Keratinocyte (primary cell): Measurements from ENCODE around the gene PNLIPRP3. TPM values are rescaled to one million over a fixed set of nuclear protein-coding genes. Genes with fewer than 3 reads are reported as not detected.

Experiments used
- DNase-seq: peaks from one replicate; pipeline ENCODE4 v3.0.0-alpha.2; 2011; ENCODE audit warnings: low read depth, missing footprints, low spot score
- FAIRE-seq: peaks from 2 replicates; lab custom pipeline; 2011; peaks lifted over from hg19 to GRCh38; lab: Jason Lieb, UNC
- H2AFZ ChIP-seq: 2 replicates; pipeline ENCODE4 v1.6.0; 2012; ENCODE audit warnings: low read length, control low read depth, inconsistent platforms; ENCODE audit not compliant: control insufficient read depth
- H3K27ac ChIP-seq: 2 replicates; pipeline ENCODE4 v1.5.1; 2011; ENCODE audit warnings: low read length; ENCODE audit not compliant: control insufficient read depth, insufficient read depth
- H3K27me3 ChIP-seq: 3 replicates; pipeline ENCODE4 v1.6.0; 2011; ENCODE audit warnings: low read length; ENCODE audit not compliant: control insufficient read depth, insufficient read depth; ENCODE audit errors: extremely low read depth
- H3K36me3 ChIP-seq, 2 experiments: 2 replicates in 1 of 2; 3 replicates in 1 of 2; pipeline ENCODE4 v1.5.1; 2011; ENCODE audit warnings: low read length in 2 of 2, mild to moderate bottlenecking in 1 of 2; ENCODE audit not compliant: control insufficient read depth in 2 of 2, insufficient read depth in 2 of 2; ENCODE audit errors: extremely low read depth in 1 of 2
- H3K4me1 ChIP-seq: 3 replicates; pipeline ENCODE4 v1.5.1; 2011; ENCODE audit warnings: low read length; ENCODE audit not compliant: control insufficient read depth, insufficient read depth; ENCODE audit errors: extremely low read depth
- H3K4me2 ChIP-seq: 3 replicates; pipeline ENCODE4 v1.6.0; 2011; ENCODE audit warnings: low read depth, low read length; ENCODE audit not compliant: control insufficient read depth, insufficient read depth; ENCODE audit errors: extremely low read depth
- H3K4me3 ChIP-seq, 3 experiments: fragments of 200-600 bp in 1 of 3; sonication (generic) in 1 of 3; 2 replicates in 2 of 3; 3 replicates in 1 of 3; pipeline ENCODE4 v1.5.1; 2011 to 2016; ENCODE audit warnings: low read length in 3 of 3, mild to moderate bottlenecking in 3 of 3, control low read depth in 2 of 3, inconsistent platforms in 1 of 3, low read depth in 1 of 3, mixed read lengths in 1 of 3, mixed run types in 1 of 3, moderate library complexity in 1 of 3; ENCODE audit not compliant: control insufficient read depth in 2 of 3, insufficient read depth in 2 of 3; ENCODE audit errors: extremely low read depth in 1 of 3
- H3K79me2 ChIP-seq: 2 replicates; pipeline ENCODE4 v1.6.0; 2012; ENCODE audit warnings: low read length; ENCODE audit not compliant: control insufficient read depth, insufficient read depth
- H3K9ac ChIP-seq: 3 replicates; pipeline ENCODE4 v1.6.0; 2011; ENCODE audit warnings: low read length; ENCODE audit not compliant: control insufficient read depth, insufficient read depth; ENCODE audit errors: extremely low read depth
- H3K9me1 ChIP-seq: 3 replicates; pipeline ENCODE4 v1.6.0; 2011; ENCODE audit warnings: low read length; ENCODE audit not compliant: control insufficient read depth, insufficient read depth; ENCODE audit errors: extremely low read depth
- H3K9me3 ChIP-seq: 2 replicates; pipeline ENCODE4 v1.5.1; 2012; ENCODE audit warnings: low read depth, low read length; ENCODE audit not compliant: control insufficient read depth
- H4K20me1 ChIP-seq: 3 replicates; pipeline ENCODE4 v1.6.0; 2011; ENCODE audit warnings: low read length; ENCODE audit not compliant: control insufficient read depth, insufficient read depth; ENCODE audit errors: extremely low read depth
- CTCF ChIP-seq, 3 experiments: IDR thresholded peaks in 1 of 3; conservative IDR thresholded peaks in 1 of 3; optimal IDR thresholded peaks in 1 of 3; 2 replicates in 2 of 3; 3 replicates in 1 of 3; pipeline versions ENCODE3 to v1.5.1; 2011; ENCODE audit warnings: low read length in 3 of 3, mild to moderate bottlenecking in 3 of 3, moderate library complexity in 2 of 3, control low read depth in 1 of 3, inconsistent platforms in 1 of 3; ENCODE audit not compliant: insufficient read depth in 2 of 3; ENCODE audit errors: extremely low read depth in 1 of 3
- EZH2 ChIP-seq: IDR thresholded peaks from one replicate; pipeline ENCODE4 v1.6.1; 2012; ENCODE audit warnings: inconsistent platforms, mild to moderate bottlenecking, low read length, moderate library complexity
- dilution Hi-C: fragments of 300-500 bp; cut with MboI; formaldehyde crosslinking; loops from one replicate; pipeline ENCODE4 v1.7.0; 2020; ENCODE audit warnings: low sequenced_read_pairs; ENCODE audit not compliant: extremely low pct_ligation_motif_present
- polyA plus RNA-seq, 5 experiments: library from polyadenylated mRNA; depleted of rRNA in 3 of 5; stranded (reverse) in 3 of 5; stranded (forward) in 1 of 5; unstranded in 1 of 5; fragments of >200 nt; gene quantifications; 1 replicate in 1 of 5; 2 replicates in 3 of 5; 3 replicates in 1 of 5; pipeline versions ENCODE4 v1.2.1 to v1.2.3, GENCODE V29; 2011 to 2012; ENCODE audit warnings: missing spikeins in 2 of 5, low read depth in 1 of 5, low replicate concordance in 1 of 5

Gene PNLIPRP3
- polyA plus RNA-seq, 1 donor (not counting 4 experiments of a cell fraction or from before 2014, with no cell fraction given) = 117 TPM

- Histone ChIP-seq H3K27me3 (no peaks in the 10 kb centered on the region), H2AFZ (no peak overlapping the region), H3K4me3 (no peak overlapping the region), H4K20me1 (no peaks in the 10 kb centered on the region), H3K27ac (no peak overlapping the region), H3K4me2 (no peak overlapping the region), H3K9me3 (no peaks in the 10 kb centered on the region), H3K36me3 (peaks cover 0 to 4% of the 10 kb centered on the region in 2 experiments), H3K9me1 (no peaks in the 10 kb centered on the region), H3K79me2 (no peaks in the 10 kb centered on the region), H3K9ac (no peak overlapping the region), H3K4me1 (no peaks in the 10 kb centered on the region)
- DNase-seq (no peak), FAIRE-seq (no peak)
- dilution Hi-C loops = no loop called here
- no peak for TF ChIP-seq EZH2
- TF ChIP-seq CTCF (optimal IDR thresholded peaks at IDR 0.05 in 1 of 3, IDR thresholded peaks at IDR 0.05 in 1 of 3, conservative IDR thresholded peaks at IDR 0.05 in 1 of 3; ENCODE audit: extremely low read depth in 1 of 3, insufficient read depth in 2 of 3, low read length in 3 of 3) = peak in 2 of 3 experiments; percentile 49 to 51
Observed at GRCh38 chr10:116490028-116490662, 62.5 kb downstream of the PNLIPRP3 start.

- no peak overlapping the region for H3K4me3 ChIP-seq
- no peaks in the 10 kb centered on the region for H3K36me3 ChIP-seq
- dilution Hi-C loops = no loop called here
- no peaks in the 10 kb centered on the region for H3K79me2 ChIP-seq
- H3K4me1 ChIP-seq = no peaks in the 10 kb centered on the region
- H4K20me1 ChIP-seq = no peaks in the 10 kb centered on the region
- no peak overlapping the region for H2AFZ ChIP-seq
- no peak for FAIRE-seq
- H3K9ac ChIP-seq = no peak overlapping the region
- no peak for TF ChIP-seq CTCF (optimal IDR thresholded peaks at IDR 0.05 in 1 of 3, IDR thresholded peaks at IDR 0.05 in 1 of 3, conservative IDR thresholded peaks at IDR 0.05 in 1 of 3; ENCODE audit: extremely low read depth in 1 of 3, insufficient read depth in 2 of 3, low read length in 3 of 3)
- H3K9me1 ChIP-seq = no peaks in the 10 kb centered on the region
- no peaks in the 10 kb centered on the region for H3K9me3 ChIP-seq
- no peak for DNase-seq
- H3K27me3 ChIP-seq = no peaks in the 10 kb centered on the region
- H3K27ac ChIP-seq = no peak overlapping the region
- H3K4me2 ChIP-seq = no peak overlapping the region
Observed at GRCh38 chr10:116504786-116505185, 77.1 kb downstream of the PNLIPRP3 start.
